A673 (cell line): ENCODE measurements around the gene BTLA.

ENCODE experiments used
- CTCF ChIP-seq: fragments of 300-800, 200-600 bp; sonication (generic); conservative IDR thresholded peaks from 2 replicates; pipeline ENCODE4 v1.5.1; 2017; ENCODE audit warnings: low read depth, mild to moderate bottlenecking, antibody characterized with exemption, low read length, moderate library complexity, mixed read lengths
- EZH2 ChIP-seq: fragments of 200-600 bp; sonication (generic); IDR thresholded peaks from 2 replicates; pipeline ENCODE4 v1.6.1; 2017; ENCODE audit warnings: borderline replicate concordance, low read depth, mild to moderate bottlenecking, mixed read lengths, antibody characterized with exemption, low read length; ENCODE audit not compliant: poor library complexity, severe bottlenecking

GRCh38 chr3:112508261-112508660 lies 9.0 kb upstream of the BTLA start:
- TF ChIP-seq EZH2, result no peak
- no peak for TF ChIP-seq CTCF
